Measurements from ENCODE around the gene BBS7.

GRCh38 chr4:121800638-121800960 lies 69.7 kb downstream of the BBS7 start:
- no peak for TF ChIP-seq GATA2 (IDR thresholded peaks at IDR 0.05; ENCODE audit: low read depth, low read length)
- no peak for TF ChIP-seq GATA3 (IDR thresholded peaks at IDR 0.05; ENCODE audit: low read depth, low read length)

All from SH-SY5Y (cell line).